CD1c-positive myeloid dendritic cell (primary cell): Measurements from ENCODE around the gene GDF11.

Experiments used
- DNase-seq: peaks from one replicate; pipeline ENCODE4 v3.0.0-alpha.2; 2016; ENCODE audit errors: extremely low spot score

GDF11 gene

DNA sequence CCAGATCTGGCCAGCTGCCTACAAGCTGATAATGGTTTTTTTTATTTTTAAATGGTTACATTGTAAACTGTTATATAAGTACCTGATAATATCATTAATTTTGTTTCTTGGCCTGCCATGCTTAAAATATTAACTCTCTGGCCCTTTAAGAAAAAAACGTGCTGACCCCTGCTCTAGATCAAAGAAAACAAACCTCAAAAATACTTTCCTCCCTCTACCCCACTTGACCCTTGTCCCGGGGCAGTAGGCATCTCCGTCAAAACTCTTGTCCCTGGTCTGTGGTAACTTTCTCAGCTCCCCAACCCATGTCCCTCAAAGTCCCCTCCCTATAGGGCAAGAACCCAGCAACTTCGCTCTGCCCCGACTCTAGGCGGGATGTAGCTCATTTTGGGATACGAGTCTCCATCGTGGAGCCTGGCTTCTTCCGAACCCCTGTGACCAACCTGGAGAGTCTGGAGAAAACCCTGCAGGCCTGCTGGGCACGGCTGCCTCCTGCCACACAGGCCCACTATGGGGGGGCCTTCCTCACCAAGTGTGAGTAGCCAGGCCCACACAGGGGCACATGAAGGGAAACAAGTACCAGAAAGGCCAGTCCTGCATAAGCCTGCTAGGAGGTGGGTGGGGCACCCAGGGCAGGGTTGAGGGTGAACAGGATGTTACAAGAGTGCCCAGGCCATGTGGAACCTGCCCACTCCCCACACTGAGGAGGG, 19.3 kb upstream of the GDF11 start:
- DNase-seq: no peak

DNA sequence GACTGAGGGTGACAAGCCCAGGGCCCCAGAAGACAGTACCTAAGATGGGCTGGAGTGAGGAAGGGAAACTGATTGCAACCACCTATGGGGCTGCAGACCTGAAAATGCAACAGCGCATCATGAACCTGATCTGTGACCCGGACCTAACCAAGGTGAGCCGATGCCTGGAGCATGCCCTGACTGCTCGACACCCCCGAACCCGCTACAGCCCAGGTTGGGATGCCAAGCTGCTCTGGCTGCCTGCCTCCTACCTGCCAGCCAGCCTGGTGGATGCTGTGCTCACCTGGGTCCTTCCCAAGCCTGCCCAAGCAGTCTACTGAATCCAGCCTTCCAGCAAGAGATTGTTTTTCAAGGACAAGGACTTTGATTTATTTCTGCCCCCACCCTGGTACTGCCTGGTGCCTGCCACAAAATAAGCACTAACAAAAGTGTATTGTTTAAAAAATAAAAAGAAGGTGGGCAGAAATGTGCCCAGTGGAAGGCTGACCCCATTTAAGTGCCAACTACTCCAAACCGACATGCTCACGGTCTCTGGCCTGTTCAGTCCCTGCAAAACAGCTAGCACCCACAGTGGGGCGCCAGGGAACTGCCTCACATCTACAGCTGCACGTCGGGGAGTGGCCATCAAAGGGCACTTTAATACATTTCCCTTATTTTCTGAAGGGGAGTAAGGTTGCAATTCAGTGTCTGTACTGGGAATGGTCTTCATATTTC, 18.5 kb upstream of the GDF11 start:
- peak; percentile 81 for DNase-seq

DNA sequence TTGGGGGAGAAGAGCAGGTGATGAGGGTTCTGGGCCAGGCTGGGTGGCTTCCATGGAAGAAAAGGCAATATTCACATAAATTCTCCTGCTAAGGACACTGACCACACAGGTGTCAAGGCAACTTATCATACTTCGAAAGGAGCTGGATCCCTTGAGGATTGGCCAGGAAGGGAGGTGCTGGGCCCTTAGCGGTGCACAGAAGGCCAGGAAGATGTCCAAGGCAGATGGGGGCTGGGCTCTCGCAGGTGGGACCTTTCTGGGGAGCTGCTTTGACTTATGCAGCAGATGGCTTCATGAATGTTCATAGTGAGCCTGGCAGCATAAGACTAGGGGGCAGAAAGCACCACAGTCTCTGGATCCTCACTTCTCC, 18.0 kb upstream of the GDF11 start:
- no peak for DNase-seq

DNA sequence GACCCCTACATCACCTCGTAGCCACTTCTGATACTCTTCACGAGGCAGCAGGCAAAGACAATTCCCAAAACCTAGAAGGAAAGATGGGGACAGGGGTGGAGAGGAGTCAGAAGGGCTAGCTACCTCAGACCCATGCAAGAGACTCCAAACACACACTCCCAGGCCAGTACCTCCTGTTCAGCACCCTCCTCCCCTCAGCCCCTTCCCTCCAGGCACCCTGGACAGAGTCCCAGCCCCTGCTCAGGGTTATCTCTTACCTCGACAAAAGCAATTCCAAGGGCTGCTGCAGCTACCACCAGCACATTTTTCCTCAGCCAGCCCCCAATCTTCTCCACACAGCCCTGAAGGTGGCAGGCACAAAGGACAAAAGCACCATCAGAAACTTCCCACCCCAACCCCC, 17.4 kb upstream of the GDF11 start:
- DNase-seq: no peak

DNA sequence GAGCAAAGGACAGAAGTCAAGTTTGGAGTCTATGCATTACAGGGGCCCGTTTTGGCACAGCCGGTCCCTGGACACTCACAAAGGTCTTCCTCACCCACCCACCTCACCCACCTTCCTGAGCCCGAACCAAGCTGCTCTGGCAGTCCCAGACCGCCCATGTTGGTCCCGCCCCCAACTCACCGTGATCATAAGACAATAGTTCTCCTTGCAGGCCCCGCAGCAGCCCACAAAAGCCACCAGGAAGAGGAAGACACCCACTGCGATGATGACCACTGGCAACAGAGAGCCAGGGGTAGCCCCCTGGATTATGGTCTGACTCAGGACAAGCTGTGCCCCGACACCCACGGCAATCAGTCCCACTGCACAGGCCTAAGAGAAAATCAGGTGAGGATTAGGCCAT, 16.0 kb upstream of the GDF11 start:
- DNase-seq: peak; percentile 80

DNA sequence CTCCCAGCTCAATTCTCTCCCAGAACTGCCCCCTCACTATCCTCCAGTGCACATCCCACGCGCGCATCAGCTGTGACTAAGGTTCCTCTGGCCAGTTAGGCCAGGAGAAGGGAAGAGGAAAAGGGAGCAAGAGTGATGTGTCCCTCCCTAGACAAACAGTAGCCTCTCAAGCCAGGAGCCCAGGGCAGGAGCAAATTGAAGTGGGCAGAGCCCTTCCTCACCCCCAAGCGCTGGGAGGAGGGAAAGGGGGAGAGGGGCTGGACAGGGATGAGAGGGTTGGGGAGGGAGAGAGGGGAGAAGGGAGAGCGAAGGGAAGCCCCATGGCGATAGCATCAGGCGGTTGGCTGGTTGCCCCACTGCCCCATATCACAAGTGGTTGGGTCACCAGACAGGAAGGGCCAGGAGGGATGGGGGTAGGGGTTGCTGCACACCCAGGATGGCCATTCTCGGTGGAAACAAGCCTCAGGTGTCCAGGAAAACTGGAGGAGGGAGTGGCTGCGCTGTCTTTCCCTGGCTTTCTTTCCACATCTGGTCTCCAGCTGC, 15.2 kb upstream of the GDF11 start:
- DNase-seq: peak; percentile 68

DNA sequence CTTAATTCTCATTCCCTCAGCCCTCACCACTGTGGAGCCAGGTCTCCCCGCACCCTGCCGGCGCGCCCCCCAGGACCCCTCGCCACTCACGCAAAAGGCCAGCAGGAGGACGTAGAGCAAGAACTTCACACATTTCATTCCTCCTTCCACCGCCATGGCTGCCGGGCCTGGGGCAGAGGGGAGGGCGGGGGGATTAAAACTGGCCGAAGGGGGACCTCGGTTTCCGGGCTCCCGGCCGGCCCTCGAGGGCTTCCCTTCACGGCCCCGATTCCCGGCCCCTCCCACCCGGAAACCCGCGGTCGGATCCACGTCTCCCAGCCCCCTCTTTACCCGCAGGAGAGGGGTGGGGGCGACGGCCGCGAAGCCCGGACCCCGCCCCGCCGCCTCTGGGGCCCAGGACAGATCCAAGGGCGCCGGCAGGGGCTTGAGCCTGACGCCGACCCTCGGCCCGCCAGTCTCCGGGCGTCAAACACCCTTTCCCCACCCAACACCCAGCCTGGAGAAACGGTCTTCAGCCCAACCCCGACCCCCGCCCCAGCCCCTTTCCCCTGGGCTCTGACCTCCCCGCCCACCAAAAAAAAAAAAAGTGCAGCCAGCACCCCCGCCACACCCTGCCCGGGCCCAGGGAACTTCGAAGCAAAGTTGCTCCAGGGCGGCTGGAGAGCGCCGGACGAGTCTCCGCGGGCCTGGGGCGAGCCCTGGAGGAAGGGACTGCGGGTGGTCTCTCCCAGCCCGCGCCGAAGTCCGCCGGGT, 14.6 kb upstream of the GDF11 start:
- peak; percentile 58 for DNase-seq

DNA sequence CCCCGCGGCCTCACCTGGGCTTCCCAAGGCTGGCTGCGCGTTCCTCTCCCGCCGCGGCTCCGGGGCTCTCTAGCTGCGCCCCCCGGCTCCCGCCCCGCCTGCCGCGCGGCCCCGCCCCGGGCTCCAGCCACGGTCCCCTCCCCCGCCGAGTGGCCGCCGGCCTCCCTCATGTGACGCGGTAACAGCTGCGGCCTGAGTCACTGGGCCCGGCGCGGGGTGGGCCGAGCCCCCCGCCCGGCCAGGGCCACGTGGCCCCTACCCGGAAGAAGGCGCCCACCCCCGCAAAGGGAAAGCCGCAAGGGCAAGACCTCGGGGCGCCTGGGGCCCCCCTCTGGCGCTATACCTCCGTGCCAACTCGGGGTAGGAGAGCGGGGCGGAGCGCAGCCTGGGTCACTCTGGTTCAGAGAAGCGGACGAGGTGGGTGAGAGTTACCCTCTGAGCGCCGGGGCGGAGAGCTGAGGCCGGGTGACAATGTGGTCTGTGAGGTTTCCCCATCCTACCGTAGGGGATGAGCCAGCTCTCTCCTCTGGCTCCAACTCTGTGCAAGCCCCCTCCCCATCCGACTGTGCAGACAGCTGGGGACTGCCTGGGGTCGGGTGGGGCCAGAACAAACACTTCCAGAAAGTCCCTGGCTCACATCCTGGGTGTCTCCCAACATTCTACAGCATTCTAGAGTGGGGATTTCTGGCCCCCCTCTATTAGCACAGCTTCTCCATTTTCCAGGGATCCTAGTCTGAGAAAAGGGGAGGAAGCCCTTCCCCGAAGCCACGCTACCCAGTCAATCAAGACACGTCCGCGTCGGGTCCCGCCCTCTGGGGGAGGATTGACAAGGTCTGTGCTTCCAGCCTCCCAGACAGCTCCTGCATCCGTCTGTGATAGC, 13.7 kb upstream of the GDF11 start, which contains the start of gene CD63:
Gene CD63, minus strand, starts transcription at position 71 of the 880 bp plus-strand sequence. CDS start 668 bp downstream, outside the sequence.
- DNase-seq: peak; percentile 95

DNA sequence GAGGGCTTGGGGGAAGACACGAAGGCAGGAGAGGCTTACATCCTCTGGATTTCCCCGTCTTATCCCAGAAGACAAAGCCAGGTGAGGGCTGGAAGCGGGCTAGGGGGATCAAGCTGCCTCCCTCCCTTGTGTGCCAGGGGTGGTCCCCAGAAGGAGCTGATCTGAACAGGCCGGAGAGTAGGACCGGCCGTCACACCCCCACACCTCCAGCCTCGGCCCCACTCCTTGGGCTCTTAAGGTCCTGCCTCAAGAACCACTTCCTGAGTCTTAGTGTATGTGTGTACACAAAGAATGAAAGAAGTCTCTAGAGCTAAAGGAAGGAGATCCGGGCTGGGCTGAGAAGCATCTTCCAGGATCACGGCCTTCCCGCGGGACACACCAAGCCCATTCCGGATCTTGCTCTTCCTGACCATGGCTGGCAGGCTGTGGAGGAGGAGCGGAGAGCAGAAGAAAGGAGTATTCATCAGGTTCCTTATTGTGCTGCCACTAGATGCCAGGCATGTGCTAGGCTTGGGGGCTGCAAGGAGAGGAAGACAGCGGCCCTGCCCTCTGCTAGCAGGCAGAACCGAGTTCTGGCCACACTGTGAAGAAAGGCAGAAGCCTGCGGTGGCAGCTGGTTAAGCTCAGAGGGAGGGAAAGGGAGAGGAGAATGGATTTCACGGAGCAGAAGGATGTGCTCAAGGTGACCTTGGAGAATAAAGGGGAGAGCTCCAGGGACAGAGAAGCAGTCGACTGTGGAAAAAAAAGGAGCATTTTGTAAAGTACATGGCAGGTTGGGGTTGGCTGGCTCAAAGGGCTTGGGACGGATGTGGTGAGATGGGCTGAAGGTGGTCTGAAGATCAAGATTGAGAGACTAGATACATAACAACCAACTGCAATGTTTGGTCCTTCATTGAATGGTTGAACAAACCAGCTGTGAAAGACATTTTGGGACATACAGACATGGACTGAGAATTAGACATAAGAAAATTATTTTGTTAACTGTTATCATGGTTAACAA, 12.8 kb upstream of the GDF11 start:
- peak; percentile 61 for DNase-seq

DNA sequence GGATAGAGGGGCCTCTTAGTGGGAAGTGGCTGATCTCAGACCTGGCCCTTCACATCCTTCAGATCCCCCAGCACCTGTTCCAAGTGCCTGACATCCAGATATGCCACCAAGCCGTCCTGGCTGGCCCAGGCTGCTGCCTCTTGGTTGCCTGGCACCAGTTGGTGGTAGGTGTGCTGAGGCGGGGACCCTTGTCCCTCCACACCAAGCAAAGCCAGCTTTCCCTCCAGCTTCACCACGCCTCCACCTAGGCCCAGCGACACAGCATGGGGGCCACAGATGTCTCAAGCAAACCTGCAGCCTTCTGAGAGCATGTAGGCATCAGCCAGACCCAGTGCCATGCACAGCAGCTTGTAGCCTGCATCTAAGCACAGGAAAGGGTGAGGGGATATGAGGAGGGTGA, 10.6 kb upstream of the GDF11 start:
- no peak for DNase-seq

DNA sequence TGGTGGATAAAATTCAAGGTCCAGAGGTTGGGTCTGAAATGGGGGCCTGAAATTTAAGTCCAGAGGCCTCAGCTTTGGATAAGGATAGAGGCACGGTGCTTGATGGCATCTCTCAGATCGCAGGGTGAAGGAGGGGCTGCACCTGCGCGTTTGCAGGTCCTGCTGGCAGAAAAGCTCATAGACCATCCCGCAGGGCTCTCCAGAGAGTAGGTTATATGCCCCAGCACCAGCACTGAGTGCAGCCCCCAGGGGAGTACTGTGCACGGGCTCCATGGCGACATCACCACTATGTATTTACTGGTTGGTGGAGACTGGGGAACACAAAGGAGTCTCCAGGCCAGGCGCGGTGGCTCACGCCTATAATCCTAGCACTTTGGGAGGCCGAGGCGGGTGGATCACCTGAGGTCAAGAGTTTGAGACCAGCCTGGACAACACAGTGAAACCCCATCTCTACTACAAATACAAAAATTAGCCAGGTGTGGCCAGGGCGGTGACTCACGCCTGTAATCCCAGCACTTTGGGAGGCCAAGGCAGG, 9.8 kb upstream of the GDF11 start:
- DNase-seq: no peak

DNA sequence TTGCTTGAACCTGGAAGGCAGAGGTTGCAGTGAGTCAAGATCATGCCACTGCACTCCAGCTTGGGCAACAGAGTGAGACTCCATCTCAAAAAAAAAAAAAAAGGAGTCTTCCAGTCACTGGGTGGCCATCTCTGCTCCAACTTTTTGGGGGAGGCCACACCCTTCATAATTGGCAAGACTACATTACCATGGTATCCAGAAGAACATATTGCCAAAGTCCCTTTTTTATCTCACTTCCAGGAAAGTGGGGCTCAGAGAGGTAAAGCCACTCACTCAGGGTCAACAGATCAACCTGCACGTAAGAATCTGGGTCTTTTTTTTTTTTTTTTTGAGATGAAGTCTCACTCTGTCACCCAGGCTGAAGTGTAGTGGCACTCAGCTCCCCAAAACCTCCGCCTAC, 9.1 kb upstream of the GDF11 start:
- DNase-seq: no peak

DNA sequence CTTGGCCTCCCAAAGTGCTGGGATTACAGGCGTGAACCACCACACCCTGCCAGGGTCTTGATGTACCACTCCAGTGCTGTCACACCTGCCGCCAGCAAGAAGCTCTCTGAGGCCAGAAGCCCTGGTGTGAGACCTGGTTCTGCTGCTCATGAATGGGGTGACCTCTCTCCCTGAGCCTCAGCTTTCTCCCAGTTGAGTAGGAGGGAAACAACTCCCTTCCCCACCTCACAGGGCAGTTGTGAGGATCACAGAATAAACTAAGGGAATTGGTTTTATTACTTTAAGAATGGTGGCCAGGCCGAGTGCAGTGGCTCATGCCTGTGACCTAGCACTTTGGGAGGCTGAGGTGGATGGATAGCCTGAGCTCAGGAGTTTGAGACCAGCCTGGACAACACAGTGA, 8.3 kb upstream of the GDF11 start:
- no peak for DNase-seq

DNA sequence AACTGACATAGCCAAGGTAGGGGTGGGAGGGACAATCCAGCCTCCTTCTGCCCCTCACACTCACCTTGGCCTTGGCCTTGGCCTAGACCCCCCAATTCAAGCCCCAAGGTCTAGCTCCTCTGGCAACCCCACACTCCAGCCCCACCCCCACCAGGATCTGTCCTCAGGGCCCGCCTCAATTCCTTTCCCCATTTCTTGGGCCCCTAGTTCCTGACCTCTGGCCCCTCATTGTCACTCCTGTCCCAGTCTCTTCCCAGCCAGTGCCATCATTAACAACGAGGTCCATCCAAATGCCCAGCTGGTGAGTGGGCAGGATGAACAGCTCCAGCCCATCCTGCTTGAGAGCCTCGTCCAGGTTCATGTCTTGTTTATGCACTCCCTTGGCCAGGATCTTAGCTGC, 6.8 kb upstream of the GDF11 start:
- no peak for DNase-seq

DNA sequence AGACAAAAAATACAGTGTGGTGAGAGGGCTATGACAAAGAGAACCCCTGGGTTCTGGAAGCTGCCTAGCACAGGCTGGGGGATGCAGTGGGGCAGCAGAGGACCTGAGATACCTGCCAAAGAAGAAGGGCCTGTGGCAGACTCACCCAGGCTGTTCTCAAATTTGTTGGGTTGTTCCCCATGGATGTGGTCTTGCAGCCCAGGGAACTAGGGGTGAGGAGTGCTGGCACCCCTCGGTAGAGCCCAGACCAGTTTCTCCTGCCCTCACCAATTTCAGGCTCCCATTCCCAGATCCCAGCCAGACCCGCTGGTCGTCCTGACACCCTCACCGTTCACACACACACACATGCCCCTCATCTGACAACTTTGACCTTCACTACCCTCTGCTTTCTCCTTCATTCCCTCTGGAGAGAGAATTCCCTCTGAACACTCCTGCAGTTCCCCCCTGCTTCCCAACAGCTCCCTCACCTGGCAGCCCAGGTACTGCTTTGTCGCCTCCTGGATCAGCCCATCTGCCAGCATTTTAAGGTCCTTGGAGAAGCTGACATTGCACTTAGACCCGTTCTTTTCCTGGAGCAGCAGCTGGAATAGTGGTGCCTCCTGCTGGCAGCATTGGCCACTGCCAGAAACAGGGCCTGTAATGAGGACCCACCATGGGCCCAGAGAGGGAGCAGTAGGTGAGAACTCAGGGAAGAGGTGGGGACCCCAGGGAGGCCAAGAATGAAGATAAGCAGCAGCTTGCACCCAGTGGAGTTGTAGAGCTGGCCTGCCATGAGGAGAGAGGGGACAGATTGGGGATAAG, 5.9 kb upstream of the GDF11 start:
- DNase-seq: peak; percentile 75

DNA sequence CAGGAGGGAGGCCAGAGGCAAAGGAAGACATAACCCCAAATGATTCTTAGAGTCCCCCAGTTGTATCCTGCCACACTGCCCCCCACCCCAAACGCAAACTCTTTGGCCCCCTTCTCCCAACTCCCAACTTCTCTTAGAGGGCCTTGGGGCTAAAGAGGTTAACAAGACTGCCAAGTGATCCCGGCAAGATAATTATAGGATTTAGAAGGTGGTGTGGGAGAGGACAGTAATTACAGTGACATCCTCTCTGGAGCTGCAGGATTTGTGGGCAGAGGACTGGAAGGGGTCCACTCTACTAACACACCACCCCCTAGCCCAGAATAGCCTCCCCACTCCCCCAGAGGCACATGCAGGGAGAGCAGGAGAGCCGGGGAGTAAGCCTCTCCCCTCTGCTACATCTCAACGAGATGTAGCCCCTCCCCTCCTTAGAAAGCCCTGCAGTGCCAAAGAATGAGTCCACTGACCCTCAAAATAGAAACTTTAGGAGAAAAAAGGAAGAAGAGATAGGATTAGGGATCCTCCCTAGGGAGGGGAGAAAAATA, 5.3 kb upstream of the GDF11 start:
- no peak for DNase-seq

DNA sequence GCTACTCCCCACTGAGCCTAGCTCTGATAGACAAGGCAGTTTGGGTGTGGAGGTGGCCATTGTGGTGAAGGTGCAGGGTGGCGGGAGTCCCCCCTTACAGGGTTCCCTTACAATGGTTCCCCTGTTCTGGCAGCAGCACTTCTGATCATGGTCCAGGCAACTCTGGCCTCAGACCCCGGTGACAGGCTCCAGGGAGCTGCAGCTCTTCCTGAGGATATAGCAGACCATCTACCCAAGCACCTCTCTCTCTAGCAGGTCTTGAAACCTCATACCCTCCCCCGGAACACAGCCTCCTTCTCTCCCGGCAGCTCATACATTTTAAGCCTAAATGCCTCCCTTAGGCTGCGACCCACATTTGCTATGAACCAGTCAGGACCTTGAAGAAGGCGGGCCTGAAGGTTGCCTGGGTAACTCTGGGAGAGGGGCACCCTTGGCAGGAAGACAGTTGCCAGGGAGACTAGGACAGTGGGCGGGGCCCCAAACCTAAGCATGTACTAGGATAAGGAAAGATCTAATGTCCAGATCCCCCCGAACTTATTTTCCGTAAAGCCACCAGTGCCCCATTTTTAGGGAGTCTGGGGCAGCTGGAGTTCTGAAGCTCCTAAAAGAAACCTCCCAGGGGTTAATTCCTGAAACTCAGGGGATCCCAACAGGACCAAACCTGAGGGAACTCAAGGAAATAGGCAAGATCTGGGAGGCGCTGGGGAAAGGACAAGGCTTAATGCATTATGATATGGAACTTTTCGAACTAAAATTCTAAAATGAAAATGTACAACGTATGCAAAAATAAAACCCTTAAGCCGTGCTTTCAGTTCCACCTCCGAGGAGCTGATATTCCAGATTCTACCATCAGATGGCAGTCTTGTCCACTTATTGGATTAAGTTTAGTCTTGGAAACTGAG, 4.5 kb upstream of the GDF11 start:
- DNase-seq: peak; percentile 94

DNA sequence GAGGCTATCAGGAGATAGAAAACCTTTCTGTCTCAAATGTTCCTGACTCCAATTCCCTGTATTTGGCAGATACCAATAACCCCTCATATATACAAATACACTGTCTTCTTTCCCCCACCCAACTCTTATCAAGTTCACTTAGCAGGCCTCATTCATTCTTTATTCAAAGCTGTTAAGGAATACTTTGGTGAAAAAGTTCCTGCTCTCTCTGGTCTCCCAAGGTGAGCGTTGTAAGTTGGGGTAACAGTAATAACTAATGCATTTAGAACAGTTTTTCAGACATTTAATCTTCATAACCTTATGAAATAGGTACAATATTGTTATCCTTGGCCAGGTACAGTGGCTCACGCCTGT, 3.9 kb upstream of the GDF11 start:
- DNase-seq: no peak
